GM19438 (cell line): Measurements from ENCODE around the gene HCRTR2.

Experiments used
- ATAC-seq: cut with Tn5 transposase; IDR thresholded peaks from one replicate; pipeline ENCODE4 v1.9.1; 2021; ENCODE audit warnings: low read depth; ENCODE audit not compliant: unreplicated experiment

Gene HCRTR2

GRCh38 chr6:55319961-55320695, 145.8 kb downstream of the HCRTR2 start:
- ATAC-seq = no peak

GRCh38 chr6:55320696-55321086, 146.4 kb downstream of the HCRTR2 start:
- ATAC-seq = no peak

- ATAC-seq = no peak
These were observed 152.9 kb downstream of the HCRTR2 start, which contains the start of gene GFRAL for GRCh38 chr6:55327169-55327568. Gene GFRAL (plus strand): TSS chr6:55327469. CDS start chr6:55327555, 86 bp downstream.
